Activated naive CD4-positive, alpha-beta T cell treated with Interleukin-2 at 50 U/mL for 16 hours (primary cell): Measurements from ENCODE around the gene KIF4A.
"Not testable (repeated sequence)": the region's sequence is repeated elsewhere in the genome, so short reads cannot be mapped to it uniquely, and the experiment has no call there.

Experiments
- DNase-seq: peaks from one replicate; pipeline ENCODE4 v3.0.0-alpha.2; 2020

The KIF4A gene

GRCh38 chrX:70293621-70294020 is 3.7 kb downstream of the KIF4A start:
- no peak for DNase-seq

GRCh38 chrX:70301716-70302115 is 11.8 kb downstream of the KIF4A start:
- no peak for DNase-seq

- no peak for DNase-seq
These were observed 23.6 kb downstream of the KIF4A start for GRCh38 chrX:70313503-70313902.

GRCh38 chrX:70322784-70323183 is 32.9 kb downstream of the KIF4A start:
- no peak for DNase-seq

GRCh38 chrX:70323628-70324027 is 33.7 kb downstream of the KIF4A start:
- DNase-seq: not testable (repeated sequence)

GRCh38 chrX:70324326-70324725 is 34.4 kb downstream of the KIF4A start:
- DNase-seq: no peak

GRCh38 chrX:70331161-70331560 is 41.3 kb downstream of the KIF4A start:
- DNase-seq: no peak

- DNase-seq: no peak
These were observed 42.7 kb downstream of the KIF4A start for GRCh38 chrX:70332600-70332999.

- DNase-seq: no peak
These were observed 46.9 kb downstream of the KIF4A start for GRCh38 chrX:70336767-70337166.

- DNase-seq: no peak
These were observed 48.4 kb downstream of the KIF4A start for GRCh38 chrX:70338290-70338689.

GRCh38 chrX:70343435-70343834 is 53.5 kb downstream of the KIF4A start:
- DNase-seq: no peak

- no peak for DNase-seq
These were observed 56.6 kb downstream of the KIF4A start for GRCh38 chrX:70346418-70347070.

- not testable (repeated sequence) for DNase-seq
These were observed 58.9 kb downstream of the KIF4A start for GRCh38 chrX:70348825-70349224.

- not testable (repeated sequence) for DNase-seq
These were observed 59.6 kb downstream of the KIF4A start for GRCh38 chrX:70349367-70350125.

- no peak for DNase-seq
These were observed 62.6 kb downstream of the KIF4A start for GRCh38 chrX:70352496-70352895.

- DNase-seq: no peak
These were observed 63.6 kb downstream of the KIF4A start for GRCh38 chrX:70353514-70353913.

GRCh38 chrX:70354716-70355115 is 64.8 kb downstream of the KIF4A start:
- no peak for DNase-seq

- no peak for DNase-seq
These were observed 69.6 kb downstream of the KIF4A start for GRCh38 chrX:70359458-70359857.

GRCh38 chrX:70360366-70360765 is 70.5 kb downstream of the KIF4A start:
- no peak for DNase-seq

- DNase-seq: not testable (repeated sequence)
These were observed 78.8 kb downstream of the KIF4A start for GRCh38 chrX:70368731-70369130.

- DNase-seq: no peak
These were observed 96.3 kb downstream of the KIF4A start for GRCh38 chrX:70386235-70386634.

- no peak for DNase-seq
These were observed 109.0 kb downstream of the KIF4A start for GRCh38 chrX:70398899-70399298.

- not testable (repeated sequence) for DNase-seq
These were observed 110.3 kb downstream of the KIF4A start for GRCh38 chrX:70400181-70400580.

- DNase-seq: no peak
These were observed 112.8 kb downstream of the KIF4A start for GRCh38 chrX:70402721-70403120.

GRCh38 chrX:70405003-70405402 is 115.1 kb downstream of the KIF4A start:
- no peak for DNase-seq
